Osteoblast (primary cell): ENCODE data around the gene PRICKLE2. TPM values are rescaled to one million over a fixed set of nuclear protein-coding genes. Genes with fewer than 3 reads are reported as not detected.

Experiments used
- DNase-seq: peaks from one replicate; pipeline ENCODE4 v3.0.0; 2011; ENCODE audit warnings: low spot score, mixed read lengths; ENCODE audit not compliant: insufficient read length; ENCODE audit errors: missing footprints
- H2AFZ ChIP-seq: 2 replicates; pipeline ENCODE4 v1.6.0; 2011; ENCODE audit warnings: mild to moderate bottlenecking, low read length
- H3K27ac ChIP-seq: 2 replicates; pipeline ENCODE4 v1.5.1; 2011; ENCODE audit warnings: mild to moderate bottlenecking, low read depth, low read length, moderate library complexity
- H3K27me3 ChIP-seq: 2 replicates; pipeline ENCODE4 v1.6.0; 2012; ENCODE audit warnings: mild to moderate bottlenecking, control low read depth, inconsistent platforms, low read length, moderate library complexity; ENCODE audit not compliant: insufficient read depth
- H3K36me3 ChIP-seq: 2 replicates; pipeline ENCODE4 v1.5.1; 2011; ENCODE audit warnings: mild to moderate bottlenecking, low read length, control low read depth, moderate library complexity; ENCODE audit not compliant: insufficient read depth
- H3K4me1 ChIP-seq: 2 replicates; pipeline ENCODE4 v1.5.1; 2011; ENCODE audit warnings: mild to moderate bottlenecking, low read length, control low read depth, moderate library complexity; ENCODE audit not compliant: insufficient read depth
- H3K4me2 ChIP-seq: 2 replicates; pipeline ENCODE4 v1.6.0; 2011; ENCODE audit warnings: mild to moderate bottlenecking, low read length; ENCODE audit not compliant: insufficient read depth
- H3K4me3 ChIP-seq: fragments of 200-600 bp; sonication (generic); 3 replicates; pipeline ENCODE4 v1.5.1; 2012; ENCODE audit warnings: mild to moderate bottlenecking, low read length, inconsistent platforms; ENCODE audit not compliant: insufficient read depth
- H3K79me2 ChIP-seq: 2 replicates; pipeline ENCODE4 v1.6.0; 2012; ENCODE audit warnings: mild to moderate bottlenecking, low read length, control low read depth, inconsistent platforms; ENCODE audit not compliant: insufficient read depth
- H3K9me3 ChIP-seq: 2 replicates; pipeline ENCODE4 v1.5.1; 2011; ENCODE audit warnings: low read depth, low read length, control low read depth
- H4K20me1 ChIP-seq: 2 replicates; pipeline ENCODE4 v1.6.0; 2012; ENCODE audit warnings: mild to moderate bottlenecking, low read length, control low read depth; ENCODE audit not compliant: insufficient read depth
- CTCF ChIP-seq: IDR thresholded peaks from 2 replicates; pipeline ENCODE4 v1.5.1; 2011; ENCODE audit warnings: mild to moderate bottlenecking, low read depth, low read length, moderate library complexity; ENCODE audit errors: extremely low read depth
- total RNA-seq: library from RNA; depleted of rRNA; stranded (reverse); fragments of >200 nt; gene quantifications from 2 replicates; pipeline ENCODE4 v1.2.3, GENCODE V29; 2012

PRICKLE2 gene
- total RNA-seq, 1 donor: 18.8 TPM

- no peak for TF ChIP-seq CTCF
- Histone ChIP-seq H3K4me2 (no peak overlapping the region), H3K27ac (no peak overlapping the region)
These were observed 165.6 kb downstream of the PRICKLE2 start for GRCh38 chr3:64059484-64060175.

DNA sequence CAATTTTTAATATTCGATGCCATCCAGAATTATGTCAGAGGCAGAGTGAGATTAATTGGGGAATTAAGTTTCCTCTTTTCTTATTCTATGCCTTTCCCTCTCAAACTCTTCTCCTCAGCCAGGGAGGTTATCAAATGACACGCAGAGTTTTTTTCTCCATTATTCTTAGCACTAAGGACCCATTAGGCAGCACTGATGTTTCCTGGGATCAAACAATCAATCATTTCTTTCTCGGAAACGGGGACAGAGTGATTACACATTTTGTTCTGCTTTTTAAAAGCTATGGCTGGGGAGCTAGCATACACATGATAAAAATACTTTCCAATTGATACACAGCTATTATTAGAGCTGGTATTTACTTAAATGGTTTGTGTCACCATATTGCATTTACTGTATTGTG is 166.7 kb downstream of the PRICKLE2 start:
- Histone ChIP-seq H3K4me2 (no peak overlapping the region), H4K20me1 (no peaks in the 10 kb centered on the region), H2AFZ (no peak overlapping the region), H3K4me3 (no peak overlapping the region), H3K79me2 (no peaks in the 10 kb centered on the region), H3K9me3 (no peaks in the 10 kb centered on the region), H3K27ac (no peak overlapping the region), H3K36me3 (no peaks in the 10 kb centered on the region), H3K4me1 (no peaks in the 10 kb centered on the region), H3K27me3 (no peaks in the 10 kb centered on the region)
- DNase-seq: no peak
- TF ChIP-seq CTCF: no peak

More at GRCh38 chr3:64059484-64060175, 165.6 kb downstream of the PRICKLE2 start:
- no peak overlapping the region for H3K4me3 ChIP-seq
- H3K27me3 ChIP-seq: no peaks in the 10 kb centered on the region
- no peak for DNase-seq
- no peak overlapping the region for H2AFZ ChIP-seq
- H3K4me1 ChIP-seq: no peaks in the 10 kb centered on the region
- no peaks in the 10 kb centered on the region for H4K20me1 ChIP-seq
- no peaks in the 10 kb centered on the region for H3K79me2 ChIP-seq
- H3K36me3 ChIP-seq: no peaks in the 10 kb centered on the region
- H3K9me3 ChIP-seq: no peaks in the 10 kb centered on the region

DNA sequence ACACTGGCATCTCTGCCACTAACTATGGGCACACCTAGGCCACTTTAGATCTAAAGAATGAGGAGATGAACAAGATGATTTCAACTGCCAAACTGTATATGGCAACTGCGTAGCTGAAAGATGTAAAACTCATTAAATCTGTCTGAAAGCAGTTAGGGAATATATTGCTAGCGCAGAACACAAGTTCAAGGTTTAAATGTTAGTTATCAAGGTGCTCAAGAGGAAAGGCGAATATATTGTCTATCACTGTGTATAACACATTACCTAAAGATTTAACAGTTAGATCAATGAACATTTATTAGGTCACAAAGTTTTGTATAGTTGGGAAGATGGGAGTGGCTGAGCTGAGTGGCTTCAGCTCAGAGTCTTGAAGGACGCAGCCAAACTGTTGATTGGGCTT is 168.0 kb downstream of the PRICKLE2 start:
- TF ChIP-seq CTCF: no peak
- Histone ChIP-seq H3K9me3 (no peaks in the 10 kb centered on the region), H3K79me2 (no peaks in the 10 kb centered on the region), H3K27ac (no peak overlapping the region), H3K4me1 (no peaks in the 10 kb centered on the region), H3K27me3 (no peaks in the 10 kb centered on the region), H3K36me3 (no peaks in the 10 kb centered on the region), H3K4me2 (no peak overlapping the region), H4K20me1 (no peaks in the 10 kb centered on the region), H3K4me3 (no peak overlapping the region), H2AFZ (no peak overlapping the region)
- DNase-seq: no peak

- H3K4me2 ChIP-seq: no peak overlapping the region
- H3K79me2 ChIP-seq: no peaks in the 10 kb centered on the region
- H3K27me3 ChIP-seq: no peaks in the 10 kb centered on the region
- no peaks in the 10 kb centered on the region for H3K36me3 ChIP-seq
- no peaks in the 10 kb centered on the region for H3K4me1 ChIP-seq
- TF ChIP-seq CTCF: no peak
- H3K4me3 ChIP-seq: no peak overlapping the region
- peak; percentile 52 for DNase-seq
- no peak overlapping the region for H3K27ac ChIP-seq
- H2AFZ ChIP-seq: no peak overlapping the region
- H3K9me3 ChIP-seq: no peaks in the 10 kb centered on the region
- H4K20me1 ChIP-seq: no peaks in the 10 kb centered on the region
These were observed 168.6 kb downstream of the PRICKLE2 start for GRCh38 chr3:64056606-64057180.
